HG03521 (cell line): ENCODE data around the gene PIK3CD.

Experiments
- ATAC-seq: cut with Tn5 transposase; IDR thresholded peaks from one replicate; pipeline ENCODE4 v1.9.1; 2021; ENCODE audit warnings: mild to moderate bottlenecking, moderate library complexity; ENCODE audit not compliant: unreplicated experiment

Gene PIK3CD

DNA sequence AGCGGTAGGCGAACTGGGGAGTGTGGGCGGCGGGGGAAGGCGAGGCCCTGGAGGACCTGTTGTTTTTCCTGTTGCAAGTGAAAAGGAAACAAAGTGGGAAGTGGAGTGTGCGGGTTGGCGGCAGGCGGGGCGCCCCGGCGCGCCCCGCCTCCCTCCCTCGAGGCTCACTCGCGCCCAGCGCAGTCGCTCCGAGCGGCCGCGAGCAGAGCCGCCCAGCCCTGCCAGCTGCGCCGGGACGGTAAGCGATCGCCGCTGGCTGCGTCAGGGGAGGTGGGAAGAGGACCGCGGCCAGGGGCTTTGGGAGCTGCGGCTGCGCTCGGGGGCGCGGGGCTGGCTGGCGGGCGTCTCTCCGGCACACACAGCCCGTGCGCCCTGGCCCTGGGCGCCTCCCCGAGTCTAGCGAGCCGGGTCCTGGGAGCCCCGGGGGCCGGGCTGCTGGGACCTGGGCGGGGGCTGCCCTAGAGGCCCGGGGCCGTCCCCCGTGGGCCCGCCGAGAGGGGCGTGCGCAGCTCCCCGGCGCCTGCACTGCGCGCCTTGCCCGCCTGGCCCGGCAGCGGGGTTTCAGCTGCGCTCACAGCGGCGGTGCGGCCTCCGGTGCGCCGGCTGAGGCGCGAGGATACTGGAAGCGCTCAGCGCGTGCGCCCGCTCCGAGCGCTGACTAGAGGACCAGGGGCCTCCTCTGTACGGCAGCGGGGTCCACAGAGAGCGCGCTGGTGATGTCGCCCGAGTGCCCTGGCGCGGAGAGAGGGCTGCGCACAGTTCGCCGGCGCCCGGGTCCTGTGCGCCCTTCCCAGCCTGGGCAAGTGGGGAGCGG is at the start of gene PIK3CD:
PIK3CD (plus strand) TSS at position 167 of the 814 bp plus-strand sequence. CDS start 58,725 bp downstream, outside the sequence.
- peak; percentile 32 for ATAC-seq

DNA sequence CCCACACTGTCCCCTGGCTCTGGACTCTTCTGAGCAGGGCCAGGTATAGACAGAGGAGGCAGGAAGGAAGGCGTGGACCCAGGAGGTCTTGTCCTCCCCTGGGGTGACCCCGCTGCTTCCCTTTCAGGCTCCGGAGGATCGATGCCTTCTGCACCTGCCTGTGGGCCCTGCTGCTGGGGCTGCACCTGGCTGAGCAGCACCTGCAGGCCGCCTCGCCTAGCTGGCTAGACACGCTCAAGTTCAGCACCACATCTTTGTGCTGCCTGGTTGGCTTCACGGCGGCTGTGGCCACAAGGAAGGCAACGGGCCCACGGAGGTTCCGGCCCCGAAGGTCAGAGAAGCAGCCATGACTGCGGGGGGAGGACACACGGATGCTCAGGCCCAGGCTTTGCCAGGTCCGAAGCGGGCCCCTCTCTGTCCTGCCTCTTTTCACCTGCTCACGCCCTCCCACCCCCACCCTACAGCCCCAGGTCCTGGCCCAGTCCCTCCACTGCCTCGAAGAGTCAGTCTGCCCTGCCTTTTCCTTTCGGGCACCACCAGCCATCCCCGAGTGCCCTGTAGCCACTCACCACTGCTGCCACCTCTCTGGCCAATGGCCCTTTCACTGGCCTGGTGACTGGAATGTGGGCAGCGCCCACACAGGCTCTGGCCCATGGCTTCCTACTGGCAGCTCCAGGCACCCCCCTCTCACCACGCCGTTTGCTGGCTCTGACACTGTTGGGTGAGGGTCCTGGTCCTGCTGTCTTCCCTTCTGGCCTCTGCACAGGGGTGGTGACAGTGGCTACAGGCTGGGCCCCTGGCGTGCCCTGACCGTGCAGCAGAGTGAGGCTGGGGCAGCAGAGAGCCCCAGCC is 49.4 kb upstream of the PIK3CD start:
- no peak for ATAC-seq

DNA sequence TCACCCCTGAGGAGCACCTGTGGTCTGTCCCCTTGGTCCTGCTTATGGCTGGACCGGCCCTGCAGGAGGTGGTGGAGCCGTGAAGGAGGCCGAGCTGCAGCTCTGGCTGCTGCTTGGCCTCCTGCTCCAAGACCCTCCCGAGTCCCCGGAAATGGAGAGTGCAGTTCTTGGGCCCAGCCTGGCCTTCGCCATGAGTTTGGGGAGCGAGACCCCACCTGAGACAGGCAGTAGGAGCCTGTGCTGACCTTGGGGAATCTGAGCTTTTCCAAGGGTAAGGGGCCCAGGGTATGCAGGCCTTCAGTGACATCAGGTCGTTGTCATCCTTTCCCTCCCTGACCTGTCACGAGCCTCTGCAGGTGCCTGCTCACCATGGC is 48.8 kb upstream of the PIK3CD start:
- ATAC-seq, result no peak

DNA sequence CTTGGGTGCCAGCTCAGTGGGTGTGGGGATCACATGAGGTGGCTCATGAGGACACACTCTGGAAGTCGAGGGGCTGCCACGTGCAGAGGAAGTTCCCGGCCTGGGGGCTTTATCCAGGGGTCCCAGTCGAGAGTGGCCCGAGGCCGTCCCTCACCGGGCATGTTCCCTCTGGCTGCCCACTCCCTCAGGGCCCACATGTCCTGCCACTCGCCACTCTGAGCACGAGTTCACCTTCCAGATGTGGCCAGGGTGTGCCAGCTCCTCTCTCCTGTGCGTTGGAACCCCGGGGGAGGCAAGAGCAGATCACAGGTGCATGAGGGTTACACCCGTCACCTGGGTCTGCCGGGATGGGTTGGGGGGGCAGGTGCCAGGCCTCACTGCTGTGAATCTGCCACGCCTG is 48.2 kb upstream of the PIK3CD start:
- no peak for ATAC-seq

DNA sequence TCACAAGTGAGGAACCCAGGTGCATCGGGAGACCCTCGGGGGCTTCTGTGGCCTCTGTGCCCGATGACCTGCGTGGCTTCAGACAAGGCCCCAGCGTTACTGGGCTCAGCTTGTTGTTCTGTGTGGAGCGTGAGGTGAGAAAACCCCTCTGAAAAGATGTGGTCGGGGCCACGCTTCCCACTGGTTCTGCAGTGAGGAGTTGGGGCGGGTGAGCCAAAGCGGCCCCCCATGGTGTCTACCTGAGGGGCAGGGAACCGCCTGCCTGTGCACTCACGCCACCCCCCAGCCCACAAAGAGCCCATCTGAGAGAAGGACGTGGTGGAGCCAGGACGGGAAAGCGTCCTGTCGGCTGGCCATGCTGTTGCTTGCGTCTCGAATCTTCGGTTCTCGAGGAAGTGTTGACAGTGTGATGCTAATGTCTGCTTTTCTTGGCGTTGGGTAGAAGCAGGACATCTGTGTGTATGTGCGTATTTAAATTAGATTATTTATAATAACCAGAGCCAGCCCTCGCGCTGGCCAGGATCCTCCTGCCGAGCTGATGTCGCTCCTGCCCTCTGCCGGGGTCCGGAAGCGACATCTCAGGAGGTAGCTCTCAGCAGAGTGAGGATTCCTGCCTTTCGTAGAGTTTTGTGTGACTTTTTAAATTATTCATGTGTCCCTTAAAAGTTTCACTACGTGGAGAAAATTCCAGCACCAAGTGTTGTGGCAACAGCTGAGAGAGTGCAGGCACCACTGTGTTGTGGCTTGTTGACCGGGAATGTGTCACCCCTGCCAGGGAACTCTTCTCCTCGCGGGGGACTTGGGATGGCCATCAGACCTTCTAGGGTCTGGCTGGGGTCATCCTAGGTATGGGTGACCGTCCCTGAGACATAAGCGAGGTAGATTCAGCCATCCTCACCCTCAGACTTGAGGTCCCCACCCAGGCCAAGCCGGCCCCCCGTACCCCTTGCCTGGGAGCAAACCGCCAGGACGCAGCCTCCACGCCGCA is 47.5 kb upstream of the PIK3CD start:
- ATAC-seq, result no peak

DNA sequence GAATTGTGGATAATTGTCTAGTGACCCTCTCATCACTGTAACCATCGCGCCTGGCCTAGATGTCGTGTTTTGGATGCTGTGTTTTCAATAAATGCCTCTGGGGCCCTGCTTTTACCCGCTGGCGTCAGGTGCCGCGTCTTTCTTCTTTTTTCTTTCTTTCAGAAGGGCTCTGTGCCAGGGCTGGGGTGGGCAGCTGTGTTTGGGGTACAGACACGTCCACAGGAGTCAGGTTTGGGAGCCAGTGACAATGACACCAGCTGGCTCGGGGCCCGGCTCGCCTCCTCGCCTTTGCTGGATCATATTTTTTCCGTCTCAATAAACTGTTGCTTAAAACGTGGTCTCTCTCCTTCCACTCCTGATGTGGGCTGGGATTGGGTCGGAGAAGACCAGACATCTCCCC is 46.7 kb upstream of the PIK3CD start:
- ATAC-seq, result no peak

DNA sequence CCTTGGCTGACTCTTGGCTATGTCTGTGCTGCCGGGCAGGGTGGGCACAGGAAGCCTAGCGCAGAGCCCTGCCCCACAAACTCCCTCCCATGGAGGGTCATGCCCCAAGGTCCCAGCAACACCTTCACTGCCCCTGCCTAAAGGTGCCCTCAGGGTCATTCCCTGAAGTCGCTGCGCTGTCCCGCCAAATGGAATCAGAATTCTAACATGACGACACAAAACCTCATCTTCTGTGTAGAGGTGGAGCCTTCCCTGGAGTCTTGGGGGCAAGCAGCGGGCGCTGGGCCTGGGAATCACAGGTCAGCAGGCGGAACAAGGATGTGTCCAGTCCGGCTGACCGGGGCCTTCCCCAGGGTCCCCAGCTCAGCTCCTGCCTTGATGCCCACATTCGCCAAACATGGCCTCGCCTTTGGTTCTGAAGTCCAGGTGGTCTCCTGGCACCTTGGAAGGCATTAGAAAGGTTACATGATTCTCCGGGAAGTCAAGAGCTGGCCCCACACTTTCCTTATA is 45.5 kb upstream of the PIK3CD start:
- ATAC-seq, result no peak

DNA sequence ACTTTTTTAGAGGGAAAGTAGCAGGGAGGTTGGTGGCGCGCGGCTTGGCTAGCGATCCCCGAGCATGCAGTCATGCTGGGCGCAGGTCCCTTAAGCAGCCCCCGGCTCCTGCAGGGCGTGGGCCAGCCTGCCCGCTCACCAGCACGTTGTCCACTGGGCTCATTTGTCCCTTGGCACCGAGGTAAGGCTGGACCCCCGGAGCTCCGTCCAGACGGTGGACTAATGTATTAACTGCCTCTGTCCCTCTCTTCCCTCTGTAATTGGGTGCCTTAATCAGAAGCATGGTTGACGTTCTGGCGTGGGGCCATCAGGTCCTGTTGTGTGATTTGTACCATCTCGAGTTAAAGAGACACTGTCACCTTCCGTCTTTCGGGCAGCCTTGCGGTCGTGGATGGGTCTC is 45.1 kb upstream of the PIK3CD start:
- ATAC-seq, result no peak

DNA sequence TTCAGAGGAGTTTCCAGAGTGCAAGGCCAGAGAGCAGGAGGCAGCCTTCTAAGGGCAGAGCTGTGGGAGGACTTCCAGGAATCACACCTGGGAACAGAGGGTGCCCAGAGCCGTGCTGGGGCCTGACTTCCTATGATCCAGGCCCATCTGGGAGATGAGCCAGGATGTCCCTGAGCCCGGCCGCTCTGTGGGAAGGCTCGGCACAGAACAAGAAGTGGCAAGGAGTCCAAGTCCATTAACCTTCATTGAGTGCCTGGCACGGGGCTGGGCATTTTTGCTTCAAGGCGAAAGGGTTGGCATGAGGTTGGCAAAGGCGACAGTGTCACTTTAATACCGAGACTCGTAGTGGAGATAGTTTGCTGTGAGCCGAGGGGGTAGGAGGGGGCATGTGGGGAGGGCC is 44.6 kb upstream of the PIK3CD start:
- no peak for ATAC-seq

DNA sequence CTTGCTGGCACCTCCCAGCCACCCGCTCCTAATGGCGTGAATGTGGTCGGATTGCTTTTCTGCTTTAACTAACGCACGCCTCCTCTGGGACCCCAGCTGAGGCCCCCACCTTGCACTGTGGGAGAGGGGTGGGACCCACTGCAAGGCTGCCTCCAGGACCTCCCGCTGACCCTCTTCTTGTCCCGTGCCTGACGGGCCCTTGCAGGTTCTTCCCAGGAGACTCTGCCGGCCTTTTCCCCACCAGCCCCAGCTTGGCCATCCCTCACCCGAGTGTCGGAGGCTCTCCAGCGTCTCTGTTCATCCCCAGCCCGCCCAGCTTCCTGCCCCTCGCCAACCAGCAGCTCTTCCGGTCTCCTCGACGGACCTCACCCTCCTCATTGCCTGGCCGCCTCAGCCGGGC is 44.2 kb upstream of the PIK3CD start:
- no peak for ATAC-seq

DNA sequence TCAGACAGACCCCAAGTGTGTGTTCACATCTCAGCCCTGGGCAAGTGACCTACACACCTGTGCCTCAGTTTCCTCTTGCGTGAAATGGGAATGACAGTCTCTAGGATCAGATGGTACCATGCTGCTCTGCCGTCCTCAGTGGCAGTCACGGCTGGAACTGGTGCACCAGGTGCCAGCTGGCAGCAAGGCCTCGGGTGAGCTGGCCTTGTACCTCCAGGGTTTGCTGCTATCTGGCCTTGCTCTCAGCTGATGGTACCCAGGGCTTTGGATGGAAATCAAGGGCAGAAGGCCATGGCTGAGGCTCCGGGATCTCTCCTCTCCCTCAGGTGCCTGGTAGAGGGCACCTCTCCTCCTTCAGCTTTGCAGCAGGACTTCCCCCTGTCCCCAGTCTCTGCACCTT is 41.5 kb upstream of the PIK3CD start:
- no peak for ATAC-seq

DNA sequence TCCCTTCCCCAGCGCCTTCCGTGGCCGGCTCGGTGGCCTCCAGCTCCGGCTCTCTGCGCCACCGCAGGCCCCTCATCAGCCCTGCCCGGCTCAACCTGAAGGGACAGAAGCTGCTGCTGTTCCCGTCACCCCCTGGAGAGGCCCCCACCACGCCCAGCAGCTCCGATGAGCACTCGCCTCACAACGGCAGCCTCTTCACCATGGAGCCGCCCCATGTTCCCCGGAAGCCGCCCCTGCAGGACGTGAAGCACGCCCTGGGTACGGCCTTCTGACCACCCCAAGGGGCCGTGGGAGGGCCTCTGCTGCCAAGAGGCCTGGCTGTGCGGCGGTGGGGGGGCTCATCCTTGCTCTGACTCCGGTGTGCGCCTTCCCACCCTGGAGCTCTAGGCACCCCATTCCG is 41.0 kb upstream of the PIK3CD start:
- ATAC-seq, result no peak

DNA sequence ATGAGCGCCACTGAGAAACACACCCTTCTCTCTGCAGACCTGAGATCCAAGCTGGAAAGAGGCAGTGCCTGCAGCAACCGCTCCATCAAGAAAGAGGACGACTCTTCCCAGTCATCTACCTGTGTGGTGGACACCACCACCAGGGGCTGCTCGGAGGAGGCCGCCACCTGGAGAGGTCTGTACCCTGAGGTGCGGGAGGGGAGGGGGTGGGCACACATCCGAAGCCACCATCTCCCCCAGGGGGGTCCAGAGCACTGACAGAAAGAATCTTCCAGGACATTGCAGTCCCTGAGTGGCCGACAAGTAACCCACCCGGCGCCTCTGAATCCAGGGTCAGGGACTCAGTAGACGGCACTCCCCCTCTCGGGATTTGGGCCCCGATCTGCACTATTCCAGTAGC is 39.8 kb upstream of the PIK3CD start:
- ATAC-seq, result no peak

DNA sequence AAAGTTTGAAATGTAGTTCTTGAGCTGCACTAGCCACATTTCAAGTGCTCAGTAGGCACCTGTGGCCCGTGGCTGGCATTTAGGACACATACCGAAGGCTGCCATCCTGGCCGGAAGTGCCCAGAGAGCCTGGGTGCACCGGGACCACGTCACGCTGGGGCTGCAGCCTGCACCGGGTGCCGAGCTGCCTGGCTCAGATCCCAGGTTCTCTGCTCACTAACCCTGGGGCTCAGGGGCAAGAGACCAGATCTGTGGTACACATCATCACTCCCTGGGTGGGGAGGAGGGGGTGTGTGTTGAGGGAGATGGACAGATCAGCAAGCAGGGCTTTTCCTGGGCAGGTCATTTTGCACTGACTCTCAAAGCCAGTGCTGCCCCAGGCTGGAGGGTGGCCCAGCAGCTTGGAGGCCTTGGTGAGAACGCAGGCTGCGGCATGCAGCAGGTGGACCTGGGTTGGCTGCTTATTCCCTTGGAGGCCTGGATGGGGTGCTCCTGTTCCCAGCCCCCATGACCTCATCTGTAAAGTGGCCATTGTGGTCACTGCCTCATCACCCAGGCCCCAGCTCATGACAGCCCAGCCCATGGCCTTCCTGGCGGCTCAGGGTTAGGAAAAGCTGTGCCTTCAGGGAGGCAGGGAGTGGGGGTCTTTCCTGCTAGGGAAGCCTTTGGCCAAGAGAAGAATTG is 39.2 kb upstream of the PIK3CD start:
- ATAC-seq, result no peak

DNA sequence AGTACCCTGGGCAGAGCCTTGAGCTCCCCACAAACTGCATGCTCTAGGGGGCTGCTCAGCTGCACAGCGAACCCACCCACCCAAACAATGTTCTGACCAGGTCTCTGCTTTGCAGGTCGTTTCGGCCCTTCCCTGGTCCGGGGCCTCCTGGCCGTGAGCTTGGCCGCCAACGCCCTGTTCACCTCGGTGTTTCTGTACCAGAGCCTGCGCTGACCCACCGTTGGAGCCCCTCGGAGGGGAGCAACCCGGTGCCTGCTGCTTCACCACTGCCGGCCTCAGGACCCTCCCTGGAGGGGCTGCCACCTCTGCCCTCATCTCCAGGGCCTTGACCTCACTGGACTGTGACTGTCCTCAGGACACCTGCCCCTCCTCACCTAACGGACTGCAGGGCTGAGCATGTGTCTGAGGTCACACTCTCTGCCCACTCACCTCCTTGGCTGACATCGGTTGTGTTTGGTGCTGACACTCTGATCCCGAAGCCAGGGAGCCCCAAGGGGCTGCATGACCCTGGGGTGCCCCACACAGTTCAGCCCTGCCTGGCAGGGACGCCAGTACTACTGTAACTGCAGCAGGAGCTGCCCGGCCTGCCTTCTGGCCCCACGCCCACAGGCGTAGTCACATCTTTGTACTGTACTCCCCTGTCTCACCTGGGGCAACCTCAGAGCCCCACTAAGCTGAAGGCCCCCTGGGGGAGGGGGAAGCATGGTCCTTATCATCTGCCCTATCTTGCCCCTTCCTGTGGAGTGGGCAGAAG is 38.5 kb upstream of the PIK3CD start:
- ATAC-seq, result no peak

DNA sequence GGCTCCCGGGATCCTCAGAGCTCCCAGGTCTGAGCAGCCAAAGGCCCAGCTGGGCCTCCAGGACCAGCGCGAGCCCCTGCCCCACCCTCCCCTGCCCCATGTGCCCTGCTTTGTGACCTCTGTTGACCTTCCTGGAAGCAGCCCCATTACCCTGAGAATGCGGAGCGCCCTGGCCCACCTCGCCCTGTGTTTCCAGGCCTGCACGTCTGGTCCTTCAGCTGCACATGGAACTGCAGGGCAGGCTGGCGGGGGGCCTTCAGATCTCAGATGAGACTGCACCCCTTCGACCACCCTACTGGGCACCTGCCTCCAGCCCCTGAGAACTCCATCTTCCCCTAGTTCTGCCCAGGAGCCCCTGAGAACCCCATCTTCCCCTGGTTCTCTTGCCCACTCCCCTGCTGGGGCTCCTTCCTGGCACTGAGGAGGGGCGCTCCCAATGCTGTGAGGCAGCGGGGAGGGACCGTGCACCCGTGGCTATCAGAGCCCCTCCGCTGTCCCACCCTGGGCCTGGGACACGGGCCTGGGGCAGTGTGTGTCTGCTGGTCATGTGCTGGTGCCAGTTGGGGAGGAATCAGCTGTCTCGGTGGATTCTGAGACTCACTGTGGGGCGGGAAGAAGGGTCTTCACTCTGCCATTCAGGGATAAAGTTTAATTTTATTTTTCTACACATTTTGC is 37.8 kb upstream of the PIK3CD start:
- ATAC-seq, result no peak

DNA sequence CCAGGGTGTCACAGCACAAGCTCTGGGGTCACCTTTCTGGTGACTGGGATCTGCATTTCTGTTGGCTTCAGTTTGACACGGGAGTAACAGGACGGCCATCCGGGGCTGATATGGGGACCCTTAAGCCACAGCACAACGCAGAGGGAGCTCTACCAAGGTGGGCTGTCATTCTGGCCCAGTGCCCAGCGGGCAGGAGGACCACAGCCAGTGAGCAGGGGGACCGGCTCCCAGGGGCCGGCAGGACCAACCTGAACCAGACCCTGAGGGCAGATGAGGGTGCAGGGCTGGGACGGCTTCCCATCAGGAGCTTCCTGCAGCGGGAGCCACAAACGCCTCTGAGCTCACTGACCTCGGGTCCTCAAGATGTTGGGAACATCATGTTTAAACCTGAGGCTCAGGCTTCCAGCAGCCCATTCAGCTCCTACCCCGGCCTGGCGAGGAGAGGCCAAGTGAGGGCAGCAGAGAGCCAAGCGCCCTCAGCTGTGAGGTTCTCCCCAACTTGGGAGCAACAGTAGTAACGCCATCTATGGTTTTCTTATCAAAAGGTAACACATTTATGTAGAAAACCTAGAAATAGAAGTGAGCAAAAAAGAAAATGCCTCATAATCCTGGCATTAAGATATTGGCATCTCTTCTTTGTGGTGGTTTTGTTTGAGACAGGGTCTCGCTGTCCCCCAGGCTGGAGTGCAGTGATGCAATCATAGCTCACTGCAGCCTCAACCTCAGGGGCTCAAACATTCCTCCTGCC is 36.0 kb upstream of the PIK3CD start:
- no peak for ATAC-seq
